Measurements from ENCODE around the gene KCNE5.
"Not testable (repeated sequence)": the region's sequence is repeated elsewhere in the genome, so short reads cannot be mapped to it uniquely, and the experiment has no call there.

Gene KCNE5

GRCh38 chrX:109614951-109615350 lies 10.0 kb downstream of the KCNE5 start:
- no peak for DNase-seq (ENCODE audit: low read depth, low spot score)

- DNase-seq (ENCODE audit: low read depth, low spot score), result no peak
Measured at GRCh38 chrX:109601486-109601885, 23.5 kb downstream of the KCNE5 start.

- no peak for DNase-seq (ENCODE audit: low read depth, low spot score)
Measured at GRCh38 chrX:109600237-109600651, 24.7 kb downstream of the KCNE5 start.

- no peak for DNase-seq (ENCODE audit: low read depth, low spot score)
Measured at GRCh38 chrX:109596015-109596414, 29.0 kb downstream of the KCNE5 start.

- DNase-seq (ENCODE audit: low read depth, low spot score), result no peak
Measured at GRCh38 chrX:109590176-109590575, 34.8 kb downstream of the KCNE5 start.

GRCh38 chrX:109585488-109585887 lies 39.5 kb downstream of the KCNE5 start:
- no peak for DNase-seq (ENCODE audit: low read depth, low spot score)

- DNase-seq (ENCODE audit: low read depth, low spot score), result no peak
Measured at GRCh38 chrX:109578916-109579315, 46.1 kb downstream of the KCNE5 start.

GRCh38 chrX:109577055-109577454 lies 47.9 kb downstream of the KCNE5 start:
- DNase-seq (ENCODE audit: low read depth, low spot score), result no peak

- DNase-seq (ENCODE audit: low read depth, low spot score), result not testable (repeated sequence)
Measured at GRCh38 chrX:109576083-109576482, 48.9 kb downstream of the KCNE5 start.
